Measurements from ENCODE around the gene TMEM63A. TPM values are rescaled to one million over a fixed set of nuclear protein-coding genes. Genes with fewer than 3 reads are reported as not detected.

The TMEM63A gene
- total and polyA plus RNA-seq, 2 of the 13 experiments (the other 11 are each of a cell fraction or from before 2014, with no cell fraction given), result 23.9 to 53.3 TPM

GRCh38 chr1:225870911-225871310 lies 11.3 kb downstream of the TMEM63A start (continued):
- no peak for TF ChIP-seq TFDP1 (CRISPR knock-in tag; IDR thresholded peaks at IDR 0.05; ENCODE audit: borderline replicate concordance)
- TF ChIP-seq ZNF484 (CRISPR knock-in tag; IDR thresholded peaks at IDR 0.05; ENCODE audit: borderline replicate concordance, low read depth), result no peak
- no peak for TF ChIP-seq GMEB2 (CRISPR knock-in tag; IDR thresholded peaks at IDR 0.05; ENCODE audit: low read depth)
- TF ChIP-seq MLLT10 (CRISPR knock-in tag; IDR thresholded peaks at IDR 0.05), result no peak
- no peak for TF ChIP-seq CBX2 (IDR thresholded peaks at IDR 0.05; ENCODE audit: low read depth, low read length)
- no peak for TF ChIP-seq CBX2 (CRISPR knock-in tag; IDR thresholded peaks at IDR 0.05; ENCODE audit: low read depth)
- TF ChIP-seq GFI1 (CRISPR knock-in tag; IDR thresholded peaks at IDR 0.05; ENCODE audit: borderline replicate concordance), result no peak
- TF ChIP-seq ZBTB26 (CRISPR knock-in tag; IDR thresholded peaks at IDR 0.05; ENCODE audit: borderline replicate concordance), result no peak
- no peak for TF ChIP-seq ZNF44 (CRISPR knock-in tag; IDR thresholded peaks at IDR 0.05)
- TF ChIP-seq ZNF558 (CRISPR knock-in tag; IDR thresholded peaks at IDR 0.05; ENCODE audit: borderline replicate concordance), result no peak
- no peak for TF ChIP-seq E2F2 (CRISPR knock-in tag; IDR thresholded peaks at IDR 0.05; ENCODE audit: borderline replicate concordance)

All from HepG2 (cell line).